GM12878 (cell line): Measurements from ENCODE around the gene FFAR4. TPM values are rescaled to one million over a fixed set of nuclear protein-coding genes. Genes with fewer than 3 reads are reported as not detected.

Experiments
- ATAC-seq: fragments of 200-7000 bp; cut with Tn5 transposase; 3 replicates; pipeline ENCODE4 v1.9.1; 2020; ENCODE audit warnings: mild to moderate bottlenecking, moderate library complexity
- BruUV-seq: library from RNA; stranded (reverse); fragments of 400-500 nt; replicated peaks from 2 replicates; lab custom pipeline; 2021; lab: Mats Ljungman, UMichigan
- CTCF ChIA-PET: fragments of 300-600 bp; sonication (Branson Sonifier 250); formaldehyde crosslinking; extraction: SDS; loops from one replicate; lab custom pipeline; 2021; ENCODE audit warnings: inconsistent platforms; lab: Yijun Ruan, JAX
- POLR2A ChIA-PET: fragments of 350-600 bp; formaldehyde crosslinking; extraction: SDS; loops from one replicate; lab custom pipeline; 2021; ENCODE audit warnings: inconsistent platforms; lab: Charles Lee
- RAD21 ChIA-PET: fragments of 300-600 bp; sonication (Branson Sonifier 250); formaldehyde crosslinking; loops from one replicate; lab custom pipeline; 2023; ENCODE audit warnings: antibody characterized with exemption; ENCODE audit not compliant: unreplicated experiment; lab: Charles Lee
- SMC1A ChIA-PET: fragments of 300-600 bp; sonication (Branson Sonifier 250); formaldehyde crosslinking; loops from one replicate; lab custom pipeline; 2023; ENCODE audit not compliant: unreplicated experiment, uncharacterized antibody; lab: Charles Lee
- DNase-seq: peaks from one replicate; pipeline ENCODE4 v3.0.0-alpha.2; 2011; ENCODE audit warnings: low read depth, low spot score
- FAIRE-seq: peaks from 3 replicates; lab custom pipeline; 2011; peaks lifted over from hg19 to GRCh38; lab: Jason Lieb, UNC
- H2AFZ ChIP-seq: 2 replicates; pipeline ENCODE4 v1.6.0; 2011; ENCODE audit warnings: low read depth, low read length, control low read depth; ENCODE audit not compliant: control insufficient read depth
- H3K27ac ChIP-seq: 2 replicates; pipeline ENCODE4 v1.5.1; 2011; ENCODE audit warnings: control low read depth; ENCODE audit not compliant: control insufficient read depth, insufficient read depth
- H3K27me3 ChIP-seq, 2 experiments: replicated peaks in 1 of 2; 2 replicates each; pipeline versions ENCODE4 v1.6.0 to v1.6.1; 2011; ENCODE audit warnings: low read length in 1 of 2; ENCODE audit not compliant: control insufficient read depth in 2 of 2, insufficient read depth in 2 of 2
- H3K36me3 ChIP-seq, 2 experiments: 2 replicates each; pipeline ENCODE4 v1.5.1; 2011; ENCODE audit warnings: low read length in 1 of 2; ENCODE audit not compliant: control insufficient read depth in 2 of 2, insufficient read depth in 2 of 2
- H3K4me1 ChIP-seq: 2 replicates; pipeline ENCODE4 v1.6.1; 2011; ENCODE audit warnings: mild to moderate bottlenecking, low read length, moderate library complexity, mixed read lengths; ENCODE audit not compliant: control insufficient read depth, insufficient read depth
- H3K4me2 ChIP-seq: 2 replicates; pipeline ENCODE4 v1.6.0; 2011; ENCODE audit warnings: control low read depth; ENCODE audit not compliant: control insufficient read depth, insufficient read depth
- H3K4me3 ChIP-seq: fragments of 200-600 bp; sonication (generic); 2 replicates; pipeline ENCODE4 v1.5.1; 2016
- H3K79me2 ChIP-seq: 2 replicates; pipeline ENCODE4 v1.6.0; 2011; ENCODE audit warnings: low read length; ENCODE audit not compliant: control insufficient read depth, insufficient read depth
- H3K9ac ChIP-seq: 2 replicates; pipeline ENCODE4 v1.8.0; 2011; ENCODE audit warnings: low read length, control low read depth, mixed read lengths; ENCODE audit not compliant: control insufficient read depth, insufficient read depth
- H3K9me3 ChIP-seq: replicated peaks from 3 replicates; pipeline ENCODE4 v1.5.1; 2011; ENCODE audit warnings: mild to moderate bottlenecking, low read length; ENCODE audit not compliant: control insufficient read depth, insufficient read depth
- H4K20me1 ChIP-seq: 2 replicates; pipeline ENCODE4 v1.6.0; 2011; ENCODE audit not compliant: control insufficient read depth, insufficient read depth
- CTCF ChIP-seq, 3 experiments: IDR thresholded peaks in 2 of 3; conservative IDR thresholded peaks in 1 of 3; 2 replicates each; pipeline ENCODE4 v1.5.1; 2011; ENCODE audit warnings: low read depth in 3 of 3, low read length in 3 of 3, mild to moderate bottlenecking in 3 of 3, control low read depth in 2 of 3, moderate library complexity in 2 of 3, inconsistent platforms in 1 of 3, mixed read lengths in 1 of 3; ENCODE audit not compliant: control insufficient read depth in 2 of 3, insufficient read depth in 1 of 3; ENCODE audit errors: extremely low read depth in 1 of 3
- MTA3 ChIP-seq: IDR thresholded peaks from 2 replicates; pipeline ENCODE4 v1.6.1; 2012; ENCODE audit warnings: low read length, inconsistent platforms, borderline replicate concordance
- RAD21 ChIP-seq: IDR thresholded peaks from 2 replicates; pipeline ENCODE4 v1.6.1; 2011; ENCODE audit warnings: mild to moderate bottlenecking, low read depth, low read length, moderate library complexity; ENCODE audit not compliant: insufficient read depth
- RELA ChIP-seq: fragments of 450-650 bp; IDR thresholded peaks from 2 replicates; pipeline ENCODE4 v1.8.0; 2014; ENCODE audit warnings: borderline replicate concordance; ENCODE audit not compliant: partially characterized antibody
- SMC3 ChIP-seq: IDR thresholded peaks from 2 replicates; pipeline ENCODE4 v1.6.1; 2011; ENCODE audit warnings: low read length, improper control_type of control experiment, borderline replicate concordance
- TCF12 ChIP-seq: IDR thresholded peaks from 2 replicates; pipeline ENCODE4 v1.6.1; 2011; ENCODE audit warnings: low read depth, mild to moderate bottlenecking, low read length
- WGBS: methylation state at CpG from one replicate; pipeline ENCODE4 v1.1.6; 2016; ENCODE audit warnings: low lambda C conversion rate; ENCODE audit not compliant: insufficient replicate concordance, insufficient coverage; ENCODE audit errors: missing lambda C conversion rate; 5-methylcytosine and 5-hydroxymethylcytosine counted together
- in situ Hi-C: fragments of 300-500 bp; cut with MboI; formaldehyde crosslinking; loops from 9 replicates; pipeline ENCODE4 v1.14.3; 2018; ENCODE audit warnings: mixed read lengths
- intact Hi-C: fragments of 100-400 bp; cut with micrococcal nuclease; formaldehyde crosslinking; loops from one replicate; pipeline ENCODE4 v1.14.2; 2022; ENCODE audit not compliant: unreplicated experiment
- polyA plus RNA-seq, 11 experiments: library from polyadenylated mRNA; depleted of rRNA in 4 of 11; unstranded in 6 of 11; stranded (reverse) in 5 of 11; fragments of >200 nt; fragmentation: Nextera tagmentation in 4 of 11; fragmentation: Illumina TruSeq in 1 of 11; extraction: Ambion mirVana in 4 of 11; extraction: Trizol in 1 of 11; gene quantifications; 1 replicate in 1 of 11; 2 replicates in 10 of 11; pipeline versions ENCODE4 v1.2.1 to v1.2.3, GENCODE V29; 2011 to 2016; ENCODE audit warnings: inconsistent platforms in 2 of 11, missing spikeins in 2 of 11, low read depth in 1 of 11
- total RNA-seq, 4 experiments: library from RNA; depleted of rRNA in 3 of 4; stranded (reverse); fragments of >200 nt in 3 of 4; fragmentation: Illumina TruSeq in 1 of 4; extraction: Trizol in 1 of 4; gene quantifications; 2 replicates each; pipeline versions ENCODE4 v1.2.1 to v1.2.3, GENCODE V29; 2013 to 2021

Gene FFAR4
- total and polyA plus RNA-seq, 10 of the 15 experiments (the other 5 are each of a cell fraction or from before 2014, with no cell fraction given): not detected

- intact Hi-C loops: no loop called here
- ChIA-PET CTCF (interaction anchor here (0.9 to 1.5 kb wide), 8 partner anchors 8 to 317 kb away, joined by 3 to 5 read pairs (median 3); no protein-coding TSS in a partner anchor), POLR2A (no interaction called here), SMC1A (interaction anchor here (0.6 to 1.4 kb wide), 2 partner anchors 138 to 274 kb away, joined by 3 read pairs; no protein-coding TSS in a partner anchor), RAD21 (interaction anchor here (1.1 kb wide), 1 partner anchor 13 kb away, joined by 4 read pairs; no protein-coding TSS in a partner anchor)
- Histone ChIP-seq H3K79me2 (no peaks in the 10 kb centered on the region), H4K20me1 (no peaks in the 10 kb centered on the region), H3K9me3 (no peaks in the 10 kb centered on the region), H3K27ac (no peak overlapping the region), H3K4me1 (no peaks in the 10 kb centered on the region), H3K9ac (no peak overlapping the region), H3K4me2 (no peak overlapping the region), H3K4me3 (no peak overlapping the region), H3K36me3 (no peaks in the 10 kb centered on the region), H2AFZ (no peak overlapping the region), H3K27me3 (no peaks in the 10 kb centered on the region)
- 0 out of 2 replicates have a peak, but pooled peaks have one; percentile 14 for TF ChIP-seq SMC3
- peak; percentile 27 for TF ChIP-seq RAD21
- no peak for TF ChIP-seq TCF12
- TF ChIP-seq RELA: no peak
- no peak for TF ChIP-seq MTA3
- TF ChIP-seq CTCF (IDR thresholded peaks at IDR 0.05 in 2 of 3, conservative IDR thresholded peaks at IDR 0.05 in 1 of 3; ENCODE audit: control insufficient read depth in 2 of 3, extremely low read depth in 1 of 3, insufficient read depth in 1 of 3, low read depth in 3 of 3, low read length in 3 of 3): peak; percentile 47 to 71 (median 59)
- DNase-seq (no peak), ATAC-seq (peak; percentile 78), FAIRE-seq (peak; percentile 38)
- 37% methylated on average over 19 of the region's 23 CpGs for WGBS
- in situ Hi-C loops: no loop called here
- no TSS peak for BruUV-seq
These were observed 24.8 kb upstream of the FFAR4 start for GRCh38 chr10:93541402-93542357.
